Stimulated activated memory B cell treated with anti-CD40 and anti-IgM and Interleukin-4, amounts not matched to agents 10 μg/mL and 1 μg/mL and 100 μg/mL, for 72 hours (primary cell): ENCODE measurements around the gene TAS2R1.
"Not testable (repeated sequence)": the region's sequence is repeated elsewhere in the genome, so short reads cannot be mapped to it uniquely, and the experiment has no call there.

Source experiments
- ATAC-seq: fragments of 150-1000 bp; cut with Tn5 transposase; 2 replicates; pipeline ENCODE4 v1.10.0; 2021
- H3K27ac Mint-ChIP-seq: one replicate; pipeline ENCODE4 v1.8.0; 2022; ENCODE audit warnings: mild to moderate bottlenecking, mixed read lengths
- H3K27me3 Mint-ChIP-seq: one replicate; pipeline ENCODE4 v1.8.0; 2022; ENCODE audit warnings: mixed read lengths
- H3K36me3 Mint-ChIP-seq: one replicate; pipeline ENCODE4 v1.8.0; 2022; ENCODE audit warnings: mixed read lengths
- H3K4me1 Mint-ChIP-seq: one replicate; pipeline ENCODE4 v1.8.0; 2022; ENCODE audit warnings: mixed read lengths
- H3K4me3 Mint-ChIP-seq: one replicate; pipeline ENCODE4 v1.8.0; 2022; ENCODE audit warnings: mild to moderate bottlenecking, moderate library complexity, mixed read lengths
- H3K9me3 Mint-ChIP-seq: one replicate; pipeline ENCODE4 v1.8.0; 2022; ENCODE audit warnings: mixed read lengths

Gene TAS2R1

DNA sequence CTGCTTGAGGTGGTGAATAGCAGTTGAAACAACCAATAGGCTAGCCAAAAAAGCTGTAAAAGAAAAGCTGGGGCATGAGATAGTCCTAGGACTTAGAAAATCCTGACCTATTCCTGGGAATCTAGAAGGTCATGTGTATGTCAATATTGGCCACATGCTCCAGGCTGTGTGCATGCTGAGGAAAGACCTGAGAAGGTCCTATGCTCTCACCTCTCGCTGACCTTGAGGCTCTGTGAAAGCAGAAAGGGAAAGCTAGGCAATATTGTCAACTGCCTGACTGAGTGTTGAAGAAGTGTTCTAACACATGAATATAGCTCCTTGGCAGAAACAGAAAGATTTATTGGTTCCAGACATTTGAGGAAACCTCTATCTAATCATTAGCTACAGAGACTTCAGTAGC lies 19.8 kb downstream of the TAS2R1 start:
- H3K36me3 Mint-ChIP-seq: no peaks in the 10 kb centered on the region
- H3K27me3 Mint-ChIP-seq: no peaks in the 10 kb centered on the region
- peaks cover 15% of the 10 kb centered on the region for H3K9me3 Mint-ChIP-seq
- H3K4me1 Mint-ChIP-seq: no peaks in the 10 kb centered on the region
- no peak overlapping the region for H3K4me3 Mint-ChIP-seq
- ATAC-seq: no peak
- no peak overlapping the region for H3K27ac Mint-ChIP-seq

DNA sequence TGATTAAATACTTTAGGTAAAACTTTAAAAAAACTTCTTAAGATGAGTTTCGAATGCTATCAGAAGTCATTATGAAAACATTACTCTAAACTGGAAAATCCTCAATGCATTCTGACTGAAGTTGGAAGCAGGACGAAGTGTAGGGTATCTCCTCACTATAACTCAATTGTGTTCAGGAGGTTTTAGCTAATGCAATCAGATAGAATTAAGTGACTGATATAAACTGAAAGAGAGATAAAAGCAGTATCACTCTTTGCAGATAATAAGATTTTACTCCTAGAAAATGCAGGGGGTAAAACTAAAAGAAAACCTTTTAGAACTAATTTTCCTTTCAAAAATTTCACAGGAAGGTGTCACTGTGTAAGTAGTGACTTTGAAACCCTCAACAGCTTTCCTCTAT lies 22.1 kb downstream of the TAS2R1 start:
- Mint-ChIP-seq H3K27ac (no peak overlapping the region), H3K4me3 (no peak overlapping the region), H3K27me3 (no peaks in the 10 kb centered on the region), H3K4me1 (no peaks in the 10 kb centered on the region), H3K9me3 (peaks cover 16% of the 10 kb centered on the region), H3K36me3 (no peaks in the 10 kb centered on the region)
- ATAC-seq: no peak

DNA sequence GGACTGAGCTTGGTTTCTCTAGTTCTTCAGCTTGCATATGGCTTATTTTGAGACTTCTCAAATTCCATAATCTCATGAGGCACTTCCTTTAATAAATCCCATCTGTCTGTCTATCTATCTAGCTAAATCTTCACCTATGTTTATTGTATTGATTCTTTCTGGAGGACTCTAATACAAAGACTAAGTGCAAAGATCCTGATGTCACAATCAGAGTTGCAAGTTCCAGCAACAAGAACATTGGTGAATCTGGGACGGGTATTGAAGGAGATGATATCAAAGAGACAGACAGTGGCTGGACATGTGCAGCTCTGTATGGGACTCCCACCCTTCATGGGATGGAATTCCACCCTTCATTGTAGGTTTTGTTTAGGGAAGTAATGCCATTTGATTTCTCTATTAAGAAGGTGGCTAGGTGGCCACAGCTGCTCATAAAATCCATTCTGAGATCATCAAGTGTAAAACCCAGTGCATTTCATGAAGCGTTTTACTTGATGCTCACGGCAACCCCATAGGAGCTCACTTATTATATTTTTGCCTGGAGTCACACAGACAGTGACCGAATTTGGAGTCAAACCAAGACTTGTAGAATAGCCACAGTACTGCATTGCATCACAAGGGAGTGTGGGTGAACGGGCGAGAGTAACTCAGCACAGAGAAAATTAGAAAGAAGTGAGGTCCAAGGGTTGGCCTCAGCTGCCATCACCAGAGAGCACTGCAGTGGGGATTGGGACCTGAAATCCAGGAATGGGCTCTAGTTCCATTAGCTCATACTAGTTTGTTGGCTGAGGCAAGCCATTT lies 24.9 kb downstream of the TAS2R1 start:
- Mint-ChIP-seq H3K4me1 (no peaks in the 10 kb centered on the region), H3K27me3 (no peaks in the 10 kb centered on the region), H3K27ac (no peak overlapping the region), H3K36me3 (no peaks in the 10 kb centered on the region), H3K4me3 (no peak overlapping the region), H3K9me3 (peaks cover 4% of the 10 kb centered on the region)
- no peak for ATAC-seq

DNA sequence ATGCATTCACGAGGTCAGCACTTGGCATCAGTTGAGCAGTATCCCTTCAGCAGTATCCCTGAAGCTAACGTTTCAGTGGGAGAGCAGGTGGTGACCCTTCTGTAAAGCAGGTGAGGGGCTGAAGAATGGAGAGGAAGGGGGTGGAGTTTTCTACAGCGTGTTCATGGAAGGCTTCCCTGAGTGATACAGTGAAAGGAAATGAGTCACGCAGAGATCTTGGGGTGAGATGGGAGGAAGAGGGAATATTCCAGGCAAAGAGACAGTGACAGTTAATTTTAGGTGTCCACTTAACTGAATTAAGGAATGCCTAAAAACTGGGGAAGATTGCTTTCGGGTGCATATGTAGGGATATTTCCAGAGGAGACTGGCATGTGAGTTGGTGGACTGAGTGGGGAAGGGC lies 25.7 kb downstream of the TAS2R1 start:
- peaks cover 4% of the 10 kb centered on the region for H3K9me3 Mint-ChIP-seq
- no peak overlapping the region for H3K4me3 Mint-ChIP-seq
- H3K27ac Mint-ChIP-seq: no peak overlapping the region
- H3K36me3 Mint-ChIP-seq: no peaks in the 10 kb centered on the region
- no peak for ATAC-seq
- no peaks in the 10 kb centered on the region for H3K4me1 Mint-ChIP-seq
- no peaks in the 10 kb centered on the region for H3K27me3 Mint-ChIP-seq

DNA sequence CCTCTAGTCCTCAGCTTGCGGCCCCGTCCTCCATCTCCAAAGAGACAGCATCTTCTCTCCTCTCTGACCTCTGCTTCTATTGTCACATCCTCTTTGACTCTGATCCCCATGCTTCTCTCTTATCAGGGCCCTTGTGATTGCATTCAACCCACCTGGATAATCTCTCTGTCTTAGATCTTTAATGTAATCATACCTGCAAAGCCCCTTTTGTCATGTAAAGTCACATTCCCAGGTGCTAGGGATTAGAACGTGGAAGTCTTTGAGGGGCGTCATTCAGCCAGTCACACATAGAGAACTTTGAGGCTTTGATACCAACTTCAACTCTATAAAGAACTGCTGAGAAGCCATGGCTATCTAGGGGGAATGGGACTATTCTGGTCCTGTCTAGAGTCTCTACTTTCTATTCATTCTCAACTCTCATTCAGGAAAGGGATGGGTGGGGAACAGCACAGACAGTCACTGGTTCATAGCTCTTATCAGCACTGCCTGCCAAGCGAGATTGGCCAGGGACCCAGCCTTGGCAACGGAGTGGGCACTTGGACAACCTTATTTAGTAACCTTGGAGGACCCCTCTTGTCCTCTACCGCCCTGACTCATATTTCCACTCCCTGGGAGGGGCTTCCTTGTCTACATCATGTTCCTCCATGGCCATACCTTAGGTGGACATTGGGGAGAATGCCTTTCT lies 29.0 kb downstream of the TAS2R1 start:
- no peak overlapping the region for H3K4me3 Mint-ChIP-seq
- ATAC-seq: no peak
- H3K27ac Mint-ChIP-seq: no peak overlapping the region
- H3K9me3 Mint-ChIP-seq: peaks cover 4% of the 10 kb centered on the region
- no peaks in the 10 kb centered on the region for H3K4me1 Mint-ChIP-seq
- H3K36me3 Mint-ChIP-seq: no peaks in the 10 kb centered on the region
- no peaks in the 10 kb centered on the region for H3K27me3 Mint-ChIP-seq

DNA sequence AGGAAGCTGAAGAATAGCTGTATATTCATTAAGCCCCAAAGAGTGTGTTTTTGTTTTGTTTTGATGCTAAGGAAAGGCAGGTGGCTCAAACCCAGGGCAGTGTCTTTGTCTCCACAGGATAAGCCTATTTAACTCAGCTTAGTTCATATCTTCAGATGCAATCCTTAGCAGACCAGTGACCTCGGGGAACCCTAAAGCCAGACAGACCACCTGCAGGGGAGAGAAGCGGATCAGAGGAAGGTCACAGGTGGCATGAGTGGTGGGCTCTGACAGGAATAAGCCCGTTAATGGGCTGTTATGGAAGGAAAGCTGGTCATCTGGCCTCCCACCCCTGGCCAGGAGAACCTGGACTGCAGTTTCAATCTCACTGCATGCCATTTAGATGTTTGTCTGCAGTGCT lies 30.8 kb downstream of the TAS2R1 start:
- ATAC-seq: no peak
- Mint-ChIP-seq H3K4me3 (no peak overlapping the region), H3K4me1 (no peaks in the 10 kb centered on the region), H3K9me3 (peaks cover 5% of the 10 kb centered on the region), H3K27ac (no peak overlapping the region), H3K27me3 (no peaks in the 10 kb centered on the region), H3K36me3 (no peaks in the 10 kb centered on the region)

DNA sequence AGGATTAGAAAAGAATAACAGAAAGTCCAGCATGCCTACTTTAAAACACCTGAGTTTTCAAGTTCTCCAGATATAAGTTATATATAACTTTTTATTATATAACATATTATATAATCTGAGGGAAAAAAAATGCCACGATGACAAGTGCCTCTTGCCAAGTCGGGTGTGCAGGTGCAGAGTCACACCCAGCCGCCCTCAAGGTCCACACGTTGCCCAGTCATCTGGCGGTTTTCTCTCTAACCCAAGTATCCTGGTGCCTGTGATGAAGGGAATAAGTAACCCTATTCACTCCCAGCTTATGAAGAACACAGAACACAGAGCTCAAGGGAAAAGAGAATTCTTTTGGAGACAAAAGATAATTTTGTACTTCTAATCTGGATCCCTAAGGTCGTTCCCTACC lies 31.8 kb downstream of the TAS2R1 start:
- not testable (repeated sequence) for H3K27ac Mint-ChIP-seq, H3K4me1 Mint-ChIP-seq, H3K4me3 Mint-ChIP-seq, ATAC-seq, H3K27me3 Mint-ChIP-seq, H3K36me3 Mint-ChIP-seq, H3K9me3 Mint-ChIP-seq

DNA sequence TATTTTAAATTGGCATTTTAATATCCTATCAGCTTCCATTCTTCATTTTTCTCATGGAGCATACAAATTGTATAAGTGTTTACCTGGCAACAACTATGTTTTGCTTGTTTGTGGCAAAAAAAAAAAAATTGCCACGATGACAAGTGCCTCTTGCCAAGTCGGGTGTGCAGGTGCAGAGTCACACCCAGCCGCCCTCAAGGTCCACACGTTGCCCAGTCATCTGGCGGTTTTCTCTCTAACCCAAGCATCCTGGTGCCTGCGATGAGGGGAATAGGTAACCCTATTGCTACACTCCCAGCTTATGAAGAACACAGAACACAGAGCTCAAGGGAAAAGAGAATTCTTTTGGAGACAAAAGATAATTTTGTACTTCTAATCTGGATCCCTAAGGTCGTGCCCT lies 32.8 kb downstream of the TAS2R1 start:
- not testable (repeated sequence) for H3K27me3 Mint-ChIP-seq, ATAC-seq, H3K36me3 Mint-ChIP-seq, H3K9me3 Mint-ChIP-seq, H3K27ac Mint-ChIP-seq, H3K4me1 Mint-ChIP-seq, H3K4me3 Mint-ChIP-seq

DNA sequence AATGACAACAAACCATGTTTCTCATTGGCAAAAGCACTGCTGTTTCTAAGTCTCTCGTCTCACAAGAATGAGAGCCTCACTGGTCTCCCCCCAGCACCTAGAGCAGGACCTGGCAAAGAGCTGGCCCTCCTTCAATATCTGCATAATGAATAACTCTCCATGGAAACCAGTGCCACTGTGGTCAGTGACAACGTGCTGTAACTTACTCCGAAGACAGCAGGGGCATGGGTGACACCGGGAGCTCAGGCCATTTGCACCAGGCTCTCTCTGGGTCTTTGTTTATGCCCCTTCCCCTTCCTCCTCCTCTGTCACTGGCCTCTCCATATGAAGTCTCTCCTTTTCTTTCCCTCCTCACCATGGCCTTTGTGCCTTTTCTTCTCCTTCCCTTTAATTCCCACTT lies 33.3 kb downstream of the TAS2R1 start:
- Mint-ChIP-seq H3K4me1 (no peaks in the 10 kb centered on the region), H3K4me3 (no peak overlapping the region), H3K27me3 (no peaks in the 10 kb centered on the region), H3K27ac (no peak overlapping the region), H3K9me3 (peaks cover 3% of the 10 kb centered on the region), H3K36me3 (no peaks in the 10 kb centered on the region)
- no peak for ATAC-seq

DNA sequence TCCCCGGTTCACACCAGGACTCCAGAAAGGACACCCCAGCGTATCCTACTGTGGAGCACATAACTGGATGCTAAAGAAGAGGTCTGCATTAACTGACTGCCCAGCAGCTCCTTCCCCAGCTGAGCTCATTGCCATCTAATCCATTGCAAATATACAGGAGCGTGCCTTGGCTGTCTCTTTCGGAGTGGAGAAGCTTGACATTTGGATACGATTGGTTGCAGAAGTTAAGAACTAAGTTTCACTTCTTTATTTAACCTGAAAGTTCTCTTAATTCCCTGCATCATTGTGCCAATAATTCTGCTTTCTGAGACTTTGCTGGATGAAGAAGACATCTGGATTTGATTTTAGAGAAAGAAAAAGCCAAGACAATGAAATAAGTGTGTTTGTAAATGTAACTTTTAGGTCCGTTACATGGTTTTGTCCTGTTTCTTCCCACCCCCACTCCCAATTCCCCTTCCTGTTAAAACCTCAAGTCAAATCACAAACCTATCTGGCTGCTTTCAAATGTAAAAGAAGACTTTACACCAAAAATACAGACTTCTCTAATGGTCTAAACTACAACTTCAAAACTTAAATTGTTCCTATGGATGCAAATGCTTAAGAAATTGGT lies 33.9 kb downstream of the TAS2R1 start:
- no peaks in the 10 kb centered on the region for H3K4me1 Mint-ChIP-seq
- no peak overlapping the region for H3K4me3 Mint-ChIP-seq
- peaks cover 3% of the 10 kb centered on the region for H3K9me3 Mint-ChIP-seq
- no peaks in the 10 kb centered on the region for H3K27me3 Mint-ChIP-seq
- no peaks in the 10 kb centered on the region for H3K36me3 Mint-ChIP-seq
- no peak overlapping the region for H3K27ac Mint-ChIP-seq
- no peak for ATAC-seq

DNA sequence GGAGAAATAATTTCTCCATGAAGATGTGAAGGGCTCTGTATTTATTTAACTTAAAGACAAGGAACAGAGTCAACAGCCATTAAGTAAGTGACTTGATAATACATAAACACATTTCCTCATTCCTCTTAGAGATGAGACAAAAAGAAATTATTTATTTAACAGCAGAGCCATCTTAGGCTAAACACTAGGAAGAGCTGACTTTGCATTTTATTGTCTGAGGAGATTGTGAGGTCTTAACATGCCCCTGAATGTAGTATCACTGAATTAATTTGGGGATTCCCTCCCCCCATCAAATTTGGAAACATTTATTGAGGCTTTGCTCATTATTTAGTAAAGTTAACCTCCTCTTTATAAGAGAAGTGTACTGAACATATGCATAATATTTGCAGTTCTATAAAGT lies 35.2 kb downstream of the TAS2R1 start:
- no peak for ATAC-seq

DNA sequence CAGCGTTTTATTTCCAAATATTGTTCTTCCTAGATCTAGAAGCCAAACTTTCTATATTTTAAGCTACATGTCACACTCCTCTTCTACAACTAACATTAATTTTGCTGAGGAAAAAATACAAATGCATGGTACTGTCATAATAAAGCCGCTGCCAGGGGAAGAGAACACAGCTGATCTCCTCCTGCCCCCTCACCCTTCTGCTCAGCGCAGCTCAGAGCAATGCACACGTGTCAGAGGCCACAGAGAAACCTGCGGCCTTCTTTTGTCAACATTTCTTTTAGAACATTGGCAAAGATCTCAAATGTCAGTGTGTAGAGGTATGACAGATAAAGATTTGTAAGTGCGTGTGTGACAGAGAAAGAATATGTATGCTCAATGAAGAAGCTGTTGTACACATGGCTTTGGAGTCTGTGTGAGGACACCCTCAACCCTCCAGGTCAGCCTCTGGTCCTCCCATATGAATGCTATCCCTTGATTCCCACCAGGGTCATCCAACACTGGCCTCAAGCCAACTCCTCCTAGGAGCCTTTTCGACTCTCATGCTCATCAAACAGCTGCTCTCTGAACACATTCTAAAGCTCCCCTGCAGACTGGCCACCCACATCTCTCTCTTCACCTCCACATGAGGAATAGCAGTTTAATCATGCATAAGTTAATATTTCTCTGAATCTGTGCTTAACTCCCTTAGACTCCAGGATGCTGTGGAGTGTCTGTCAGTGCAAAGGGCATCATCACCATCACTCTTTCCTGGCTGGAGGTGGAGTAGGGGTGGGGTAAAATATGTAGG lies 40.9 kb downstream of the TAS2R1 start:
- no peak for ATAC-seq
- no peak overlapping the region for H3K4me3 Mint-ChIP-seq
- no peaks in the 10 kb centered on the region for H3K4me1 Mint-ChIP-seq
- H3K27me3 Mint-ChIP-seq: no peaks in the 10 kb centered on the region
- H3K9me3 Mint-ChIP-seq: peaks cover under 1% of the 10 kb centered on the region
- H3K36me3 Mint-ChIP-seq: no peaks in the 10 kb centered on the region
- no peak overlapping the region for H3K27ac Mint-ChIP-seq

More for the DNA sequence above, 35.2 kb downstream of the TAS2R1 start:
- Mint-ChIP-seq H3K4me3 (no peak overlapping the region), H3K9me3 (peaks cover 3% of the 10 kb centered on the region), H3K4me1 (no peaks in the 10 kb centered on the region), H3K36me3 (no peaks in the 10 kb centered on the region), H3K27ac (no peak overlapping the region), H3K27me3 (no peaks in the 10 kb centered on the region)

DNA sequence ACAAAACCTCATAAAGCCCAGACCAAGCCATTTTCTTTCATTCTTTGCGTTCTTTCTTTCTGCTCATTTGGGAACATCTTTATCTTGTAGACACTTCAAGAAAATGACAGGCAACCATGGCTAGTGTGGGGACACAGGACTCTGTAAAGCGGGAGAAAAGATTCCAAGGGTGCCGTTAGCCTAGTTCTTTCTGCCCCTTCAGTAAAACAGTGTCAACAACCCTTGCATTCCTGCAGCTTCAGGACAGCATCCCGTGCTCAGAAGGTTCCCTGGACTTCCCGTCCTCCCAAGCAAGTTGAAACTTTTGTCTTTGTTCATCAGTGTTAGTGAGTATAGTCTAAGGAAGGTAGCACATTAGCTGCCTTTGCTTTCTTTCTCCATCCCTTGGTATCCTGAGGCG lies 41.9 kb downstream of the TAS2R1 start:
- Mint-ChIP-seq H3K27ac (no peak overlapping the region), H3K4me1 (no peaks in the 10 kb centered on the region), H3K4me3 (no peak overlapping the region), H3K27me3 (no peaks in the 10 kb centered on the region), H3K9me3 (no peaks in the 10 kb centered on the region), H3K36me3 (no peaks in the 10 kb centered on the region)
- ATAC-seq: no peak

DNA sequence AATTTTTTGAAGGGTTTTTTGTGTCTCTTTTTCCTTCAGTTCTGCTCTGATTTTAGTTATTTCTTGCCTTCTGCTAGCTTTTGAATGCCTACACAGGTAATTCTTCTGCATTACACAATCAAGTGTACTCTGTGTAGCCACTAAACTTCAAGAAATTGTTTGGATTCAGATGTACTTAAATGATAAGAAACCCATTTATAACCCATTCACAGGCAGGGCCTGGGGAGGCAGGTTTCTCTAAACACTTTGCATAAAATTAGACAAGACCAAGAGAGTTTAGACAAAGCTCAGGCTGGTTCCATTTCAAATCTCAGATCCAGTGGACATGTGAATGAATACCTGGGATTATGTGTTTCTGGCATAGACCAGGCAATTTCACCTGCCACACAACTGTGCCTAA lies 43.0 kb downstream of the TAS2R1 start:
- Mint-ChIP-seq H3K4me1 (no peaks in the 10 kb centered on the region), H3K4me3 (no peak overlapping the region), H3K36me3 (no peaks in the 10 kb centered on the region), H3K27me3 (no peaks in the 10 kb centered on the region), H3K27ac (no peak overlapping the region), H3K9me3 (no peaks in the 10 kb centered on the region)
- ATAC-seq: no peak

DNA sequence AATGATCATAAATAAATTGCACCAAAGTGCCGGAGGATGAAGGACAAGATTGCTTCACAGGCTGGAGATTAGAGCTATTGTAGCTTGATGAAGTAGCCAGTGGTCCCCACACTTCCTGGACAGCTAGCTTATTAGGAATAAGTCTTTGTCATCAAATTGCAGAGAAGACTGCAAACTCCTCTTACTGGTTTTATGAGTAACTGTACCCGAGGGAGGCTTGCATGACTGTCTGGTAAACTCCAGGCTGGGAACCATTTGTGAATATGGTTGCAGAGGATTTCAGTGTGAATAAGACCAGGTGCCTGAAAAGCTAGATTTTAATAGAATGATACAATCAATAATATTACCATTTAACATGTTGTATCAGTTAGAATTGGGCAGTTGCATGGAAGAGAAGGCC lies 47.7 kb downstream of the TAS2R1 start:
- Mint-ChIP-seq H3K27ac (no peak overlapping the region), H3K9me3 (no peaks in the 10 kb centered on the region), H3K4me3 (no peak overlapping the region), H3K36me3 (no peaks in the 10 kb centered on the region), H3K4me1 (no peaks in the 10 kb centered on the region), H3K27me3 (no peaks in the 10 kb centered on the region)
- ATAC-seq: no peak
